ENCODE measurements around the gene MLPH. TPM values are rescaled to one million over a fixed set of nuclear protein-coding genes. Genes with fewer than 3 reads are reported as not detected.

MLPH gene
- total and polyA plus RNA-seq, 2 of the 13 experiments (the other 11 are each of a cell fraction or from before 2014, with no cell fraction given) = 0.12 TPM; not detected in 1

- no peak for TF ChIP-seq ZSCAN31 (CRISPR knock-in tag; IDR thresholded peaks at IDR 0.05; ENCODE audit: low read depth)
- no peak for TF ChIP-seq CBX2 (IDR thresholded peaks at IDR 0.05; ENCODE audit: low read depth, low read length)
- no peak for TF ChIP-seq CBX2 (CRISPR knock-in tag; IDR thresholded peaks at IDR 0.05; ENCODE audit: low read depth)
- TF ChIP-seq FOXK1 (CRISPR knock-in tag; IDR thresholded peaks at IDR 0.05; ENCODE audit: borderline replicate concordance, low read depth) = no peak
- TF ChIP-seq SMARCC2 (IDR thresholded peaks at IDR 0.05) = no peak
- TF ChIP-seq STAT5B (CRISPR knock-in tag; IDR thresholded peaks at IDR 0.05) = no peak
- TF ChIP-seq ZNF446 (CRISPR knock-in tag; IDR thresholded peaks at IDR 0.05) = no peak
- TF ChIP-seq ZKSCAN1 (IDR thresholded peaks at IDR 0.05; ENCODE audit: low read length) = no peak
- no peak for TF ChIP-seq ZNF136 (CRISPR knock-in tag; IDR thresholded peaks at IDR 0.05; ENCODE audit: low read depth)
- peak; percentile 40 for TF ChIP-seq ZNF407 (CRISPR knock-in tag; IDR thresholded peaks at IDR 0.05; ENCODE audit: not compliant biosample characterization)
- TF ChIP-seq NR2C2 (CRISPR knock-in tag; IDR thresholded peaks at IDR 0.05; ENCODE audit: borderline replicate concordance) = no peak
- TF ChIP-seq ZNF703 (CRISPR knock-in tag; IDR thresholded peaks at IDR 0.05; ENCODE audit: borderline replicate concordance) = no peak
- TF ChIP-seq POLR2AphosphoS5 (IDR thresholded peaks at IDR 0.05; ENCODE audit: low read depth, low read length) = no peak
- no peak for TF ChIP-seq PRMT3 (CRISPR knock-in tag; IDR thresholded peaks at IDR 0.05; ENCODE audit: borderline replicate concordance, low read depth)
- TF ChIP-seq ZNF563 (CRISPR knock-in tag; IDR thresholded peaks at IDR 0.05) = peak; percentile 48; the same call in 1 of the 2 replicates
- no peak for TF ChIP-seq HNF4G (IDR thresholded peaks at IDR 0.05; ENCODE audit: borderline replicate concordance, low read depth, low read length)
- peak; percentile 45; the same call in 1 of the 2 replicates for TF ChIP-seq HNF4G (CRISPR knock-in tag; IDR thresholded peaks at IDR 0.05; ENCODE audit: borderline replicate concordance, low read depth)
- TF ChIP-seq GZF1 (CRISPR knock-in tag; IDR thresholded peaks at IDR 0.05) = no peak
- TF ChIP-seq SP4 (CRISPR knock-in tag; IDR thresholded peaks at IDR 0.05) = 0 out of 2 replicates have a peak, but pooled peaks have one; percentile 25
- no peak for TF ChIP-seq ZNF20 (CRISPR knock-in tag; IDR thresholded peaks at IDR 0.05)
- no peak for TF ChIP-seq FOXJ3 (CRISPR knock-in tag; IDR thresholded peaks at IDR 0.05; ENCODE audit: borderline replicate concordance)
- TF ChIP-seq ZFP41 (CRISPR knock-in tag; IDR thresholded peaks at IDR 0.05; ENCODE audit: borderline replicate concordance) = no peak
- TF ChIP-seq ZNF496 (CRISPR knock-in tag; IDR thresholded peaks at IDR 0.05; ENCODE audit: insufficient replicate concordance) = no peak
- TF ChIP-seq ZNF652 (CRISPR knock-in tag; IDR thresholded peaks at IDR 0.05; ENCODE audit: borderline replicate concordance, low read depth) = no peak
- no peak for TF ChIP-seq TBX3 (IDR thresholded peaks at IDR 0.05; ENCODE audit: borderline replicate concordance)
These were observed 64.1 kb downstream of the MLPH start (continued) for GRCh38 chr2:237551071-237551574.
